Fibroblast of villous mesenchyme (primary cell): ENCODE measurements around the gene TAS2R14. TPM values are rescaled to one million over a fixed set of nuclear protein-coding genes. Genes with fewer than 3 reads are reported as not detected.

Source experiments
- DNase-seq: peaks from one replicate; pipeline ENCODE4 v3.0.0-alpha.2; 2010; ENCODE audit warnings: low read depth
- H3K4me3 ChIP-seq: 2 replicates; pipeline ENCODE4 v1.5.1; 2011; ENCODE audit warnings: low read depth, mild to moderate bottlenecking, low read length
- total RNA-seq: library from RNA; depleted of rRNA; stranded (reverse); fragments of >200 nt; gene quantifications from 2 replicates; pipeline ENCODE4 v1.2.3, GENCODE V29; 2012
- TF ChIP-seq, protein P1 (sequence below): IDR thresholded peaks from 2 replicates; pipeline ENCODE4 v1.5.1; 2012; ENCODE audit warnings: low read depth, mild to moderate bottlenecking, low read length; ENCODE audit not compliant: insufficient read depth

The TAS2R14 gene
- total RNA-seq, 1 donor: 6.9 TPM

GRCh38 chr12:10896854-10897253 is 42.2 kb downstream of the TAS2R14 start:
- TF ChIP-seq, protein P1, sequence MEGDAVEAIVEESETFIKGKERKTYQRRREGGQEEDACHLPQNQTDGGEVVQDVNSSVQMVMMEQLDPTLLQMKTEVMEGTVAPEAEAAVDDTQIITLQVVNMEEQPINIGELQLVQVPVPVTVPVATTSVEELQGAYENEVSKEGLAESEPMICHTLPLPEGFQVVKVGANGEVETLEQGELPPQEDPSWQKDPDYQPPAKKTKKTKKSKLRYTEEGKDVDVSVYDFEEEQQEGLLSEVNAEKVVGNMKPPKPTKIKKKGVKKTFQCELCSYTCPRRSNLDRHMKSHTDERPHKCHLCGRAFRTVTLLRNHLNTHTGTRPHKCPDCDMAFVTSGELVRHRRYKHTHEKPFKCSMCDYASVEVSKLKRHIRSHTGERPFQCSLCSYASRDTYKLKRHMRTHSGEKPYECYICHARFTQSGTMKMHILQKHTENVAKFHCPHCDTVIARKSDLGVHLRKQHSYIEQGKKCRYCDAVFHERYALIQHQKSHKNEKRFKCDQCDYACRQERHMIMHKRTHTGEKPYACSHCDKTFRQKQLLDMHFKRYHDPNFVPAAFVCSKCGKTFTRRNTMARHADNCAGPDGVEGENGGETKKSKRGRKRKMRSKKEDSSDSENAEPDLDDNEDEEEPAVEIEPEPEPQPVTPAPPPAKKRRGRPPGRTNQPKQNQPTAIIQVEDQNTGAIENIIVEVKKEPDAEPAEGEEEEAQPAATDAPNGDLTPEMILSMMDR: no peak
- no peak for DNase-seq
- H3K4me3 ChIP-seq: no peak overlapping the region

DNA sequence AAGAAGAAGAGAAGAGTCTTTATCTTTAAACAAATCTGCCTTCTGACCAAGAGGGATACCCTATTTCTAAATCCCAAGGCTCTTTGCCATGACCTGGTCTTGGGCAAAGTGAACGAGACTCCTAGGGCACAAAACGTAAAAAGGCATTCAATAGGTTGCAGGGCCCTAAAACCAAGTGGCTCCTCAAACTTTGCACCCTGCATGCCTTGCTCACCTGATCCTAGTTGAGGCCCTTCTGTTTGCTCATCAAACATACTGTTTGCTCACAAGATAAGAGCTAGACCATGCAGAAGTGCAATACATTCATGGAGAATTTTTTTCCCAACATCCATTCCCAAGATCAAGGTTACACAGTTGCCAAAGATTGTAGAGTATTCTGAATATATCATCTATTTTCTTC is 47.1 kb downstream of the TAS2R14 start:
- TF ChIP-seq, protein P1: no peak

DNA sequence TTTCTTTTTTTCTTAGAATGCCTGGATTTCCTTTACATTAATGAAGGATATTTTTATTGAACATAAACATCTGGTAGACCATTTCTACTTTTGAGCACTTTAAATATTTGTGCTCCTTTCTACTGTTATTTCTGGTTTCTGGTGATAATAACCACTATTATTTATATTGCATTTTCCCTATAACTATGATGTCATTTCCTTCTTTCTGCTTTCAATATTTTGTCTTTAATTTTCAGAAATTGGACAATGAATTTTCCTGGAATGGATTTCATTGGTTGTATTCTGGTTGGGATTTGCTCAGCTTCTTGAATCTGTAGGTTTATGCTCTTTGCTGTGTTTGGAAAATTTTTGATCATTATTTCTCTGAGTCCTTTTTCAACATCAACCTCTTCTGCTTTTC is 49.8 kb downstream of the TAS2R14 start:
- H3K4me3 ChIP-seq: no peak overlapping the region
- DNase-seq: no peak
- TF ChIP-seq, protein P1: no peak

More for the DNA sequence above, 47.1 kb downstream of the TAS2R14 start:
- no peak for DNase-seq
- H3K4me3 ChIP-seq: no peak overlapping the region

Other genes with a start within 250 kb of the TAS2R14 start
- gene YBX3, start 215.9 kb downstream of the TAS2R14 start, total RNA-seq: 88.9 and 104 TPM in 2 replicates
- 0.32 TPM in 1 of 2 replicates, not detected in the other for gene TAS2R7, start 136.6 kb downstream of the TAS2R14 start, total RNA-seq
- gene TAS2R8, start 132.0 kb downstream of the TAS2R14 start, total RNA-seq: 0.32 and 0.43 TPM in 2 replicates
- not detected in 2 replicates for gene TAS2R9, start 129.1 kb downstream of the TAS2R14 start, total RNA-seq
- 0.86 and 0.97 TPM in 2 replicates for gene TAS2R10, start 112.9 kb downstream of the TAS2R14 start, total RNA-seq
- gene PRR4, start 89.8 kb downstream of the TAS2R14 start, total RNA-seq: 2.3 and 3.5 TPM in 2 replicates
- 30.2 and 32.9 TPM in 2 replicates for gene PRH1, start 55.0 kb downstream of the TAS2R14 start, total RNA-seq
- 3.0 and 3.9 TPM in 2 replicates for gene TAS2R13, start 29.7 kb downstream of the TAS2R14 start, total RNA-seq
- 0.32 and 0.43 TPM in 2 replicates for gene PRH2, start 10.0 kb downstream of the TAS2R14 start, total RNA-seq
- gene TAS2R50, start 47.6 kb upstream of the TAS2R14 start, total RNA-seq: 5.8 and 7.3 TPM in 2 replicates
- 5.2 and 5.5 TPM in 2 replicates for gene TAS2R20, start 59.0 kb upstream of the TAS2R14 start, total RNA-seq
- 4.8 and 7.8 TPM in 2 replicates for gene TAS2R19, start 83.4 kb upstream of the TAS2R14 start, total RNA-seq
- gene TAS2R31, start 92.1 kb upstream of the TAS2R14 start, total RNA-seq: 7.3 and 8.4 TPM in 2 replicates
- 4.2 and 4.3 TPM in 2 replicates for gene TAS2R46, start 123.0 kb upstream of the TAS2R14 start, total RNA-seq
- 3.5 and 4.5 TPM in 2 replicates for gene TAS2R43, start 153.1 kb upstream of the TAS2R14 start, total RNA-seq
- gene TAS2R30, start 195.4 kb upstream of the TAS2R14 start, total RNA-seq: 7.4 and 9.1 TPM in 2 replicates
- 7.3 and 7.4 TPM in 2 replicates for gene SMIM10L1, start 231.9 kb upstream of the TAS2R14 start, total RNA-seq
- gene TAS2R42, start 247.7 kb upstream of the TAS2R14 start, total RNA-seq: not detected in 2 replicates